Activated naive CD8-positive, alpha-beta T cell treated with anti-CD3 and anti-CD28 coated beads, Interleukin-2, amount 10 ng/mL, durations not matched to agents 7 days and 5 days (primary cell): ENCODE measurements around the gene ARF6. TPM values are rescaled to one million over a fixed set of nuclear protein-coding genes. Genes with fewer than 3 reads are reported as not detected.

Experiments used
- ATAC-seq: fragments of 150-1000 bp; cut with Tn5 transposase; one replicate; pipeline ENCODE4 v1.10.0; 2021; ENCODE audit warnings: low read depth, moderate library complexity
- POLR2A ChIA-PET: fragments of 350-600 bp; sonication (Branson Sonifier 250); formaldehyde crosslinking; loops from one replicate; lab custom pipeline; 2021; ENCODE audit warnings: antibody characterized with exemption; lab: Charles Lee
- DNase-seq: peaks from one replicate; pipeline ENCODE4 v3.0.0; 2021
- H3K27ac Mint-ChIP-seq: one replicate; pipeline ENCODE4 v1.8.0; 2022; ENCODE audit warnings: mild to moderate bottlenecking, mixed read lengths
- H3K27me3 Mint-ChIP-seq: one replicate; pipeline ENCODE4 v1.8.0; 2022; ENCODE audit warnings: mild to moderate bottlenecking, moderate library complexity, mixed read lengths
- H3K36me3 Mint-ChIP-seq: one replicate; pipeline ENCODE4 v1.8.0; 2021; ENCODE audit warnings: mild to moderate bottlenecking, mixed read lengths
- H3K4me1 Mint-ChIP-seq: one replicate; pipeline ENCODE4 v1.8.0; 2021; ENCODE audit warnings: mixed read lengths
- H3K4me3 Mint-ChIP-seq: one replicate; pipeline ENCODE4 v1.8.0; 2022; ENCODE audit warnings: mild to moderate bottlenecking, moderate library complexity, mixed read lengths
- H3K9me3 Mint-ChIP-seq: one replicate; pipeline ENCODE4 v1.8.0; 2021; ENCODE audit warnings: mixed read lengths
- total RNA-seq, 2 experiments: library from RNA; stranded (reverse); gene quantifications; one replicate each; pipeline ENCODE4 v1.2.3, GENCODE V29; 2021

ARF6 gene
- total RNA-seq, 2 experiments from 2014 or later, result 162 to 169 TPM

GRCh38 chr14:49939884-49940510, 47.1 kb downstream of the ARF6 start:
- peak overlapping the region; percentile 76 for H3K27ac Mint-ChIP-seq
- H3K4me1 Mint-ChIP-seq, result peaks cover 37% of the 10 kb centered on the region
- H3K36me3 Mint-ChIP-seq, result peaks cover 41% of the 10 kb centered on the region
- peak overlapping the region; percentile 54 for H3K4me3 Mint-ChIP-seq
- ATAC-seq (no peak), DNase-seq (no peak)
- peaks cover 27% of the 10 kb centered on the region for H3K9me3 Mint-ChIP-seq
- H3K27me3 Mint-ChIP-seq, result no peaks in the 10 kb centered on the region
- POLR2A ChIA-PET, result interaction anchor here (0.6 to 3.6 kb wide), 9 partner anchors 18 to 142 kb away, joined by 3 to 31 read pairs (median 4); no protein-coding TSS in a partner anchor

- DNase-seq (no peak), ATAC-seq (peak; percentile 48)
- Mint-ChIP-seq H3K27me3 (no peaks in the 10 kb centered on the region), H3K4me1 (peaks cover 45% of the 10 kb centered on the region), H3K4me3 (peak overlapping the region; percentile 54), H3K27ac (peak overlapping the region; percentile 74), H3K36me3 (peaks cover 41% of the 10 kb centered on the region), H3K9me3 (peaks cover 27% of the 10 kb centered on the region)
- POLR2A ChIA-PET, result interaction anchor here (0.6 to 3.6 kb wide), 7 partner anchors 23 to 121 kb away, joined by 3 to 31 read pairs (median 4); no protein-coding TSS in a partner anchor
These were observed 48.0 kb downstream of the ARF6 start for GRCh38 chr14:49940808-49941421.

- Mint-ChIP-seq H3K4me3 (no peak overlapping the region), H3K4me1 (peaks cover 52% of the 10 kb centered on the region), H3K36me3 (peaks cover 35% of the 10 kb centered on the region), H3K9me3 (peaks cover 19% of the 10 kb centered on the region), H3K27me3 (no peaks in the 10 kb centered on the region), H3K27ac (peak overlapping the region; percentile 68)
- DNase-seq, result no peak
- POLR2A ChIA-PET, result interaction anchor here (0.7 to 2.8 kb wide), 2 partner anchors 29 to 49 kb away, joined by 3 to 18 read pairs; partner anchors contain the start of gene ARF6
- no peak for ATAC-seq
These were observed 49.2 kb downstream of the ARF6 start for GRCh38 chr14:49942090-49942489.

- Mint-ChIP-seq H3K4me3 (no peak overlapping the region), H3K9me3 (peaks cover 14% of the 10 kb centered on the region), H3K4me1 (peaks cover 66% of the 10 kb centered on the region), H3K36me3 (peaks cover 26% of the 10 kb centered on the region), H3K27ac (peak overlapping the region; percentile 18), H3K27me3 (no peaks in the 10 kb centered on the region)
- DNase-seq (no peak), ATAC-seq (no peak)
- POLR2A ChIA-PET, result interaction anchor here (0.6 to 2.5 kb wide), 4 partner anchors 28 to 118 kb away, joined by 6 to 53 read pairs (median 14); partner anchors contain the start of gene ARF6
These were observed 51.6 kb downstream of the ARF6 start for GRCh38 chr14:49944501-49944900.

GRCh38 chr14:49945448-49946319, 52.8 kb downstream of the ARF6 start:
- Mint-ChIP-seq H3K9me3 (peaks cover 14% of the 10 kb centered on the region), H3K27me3 (no peaks in the 10 kb centered on the region), H3K36me3 (peaks cover 23% of the 10 kb centered on the region), H3K4me1 (peaks cover 63% of the 10 kb centered on the region), H3K27ac (peak overlapping the region; percentile 89), H3K4me3 (peak overlapping the region; percentile 58)
- peak; percentile 49 for DNase-seq
- ATAC-seq, result peak; percentile 47
- POLR2A ChIA-PET, result interaction anchor here (0.6 to 2.5 kb wide), 14 partner anchors 9 to 137 kb away, joined by 3 to 53 read pairs (median 6); partner anchors contain the start of gene ARF6

Other genes with a start within 250 kb of the ARF6 start
- 10 to 100 TPM; 24.0 to 25.5 TPM for gene POLE2, start 204.9 kb upstream of the ARF6 start, total RNA-seq
- gene KLHDC1, start 200.0 kb upstream of the ARF6 start, total RNA-seq, result 1 to 10 TPM; 4.6 to 5.6 TPM
- 10 to 100 TPM; 43.6 to 44.1 TPM for gene KLHDC2, start 124.9 kb upstream of the ARF6 start, total RNA-seq
- 10 to 100 TPM; 90.1 to 91.1 TPM for gene NEMF, start 40.3 kb upstream of the ARF6 start, total RNA-seq
- gene VCPKMT, start 223.5 kb downstream of the ARF6 start, total RNA-seq, result 10 to 100 TPM; 12.9 to 14.9 TPM